ENCODE data around the gene MRPL58. TPM values are rescaled to one million over a fixed set of nuclear protein-coding genes. Genes with fewer than 3 reads are reported as not detected.
A peak's percentile ranks its signal among the peaks of the same experiment; 100 is the strongest.

Gene MRPL58
- total and polyA plus RNA-seq, 2 experiments from 2014 or later, result 38.0 to 66.7 TPM

DNA sequence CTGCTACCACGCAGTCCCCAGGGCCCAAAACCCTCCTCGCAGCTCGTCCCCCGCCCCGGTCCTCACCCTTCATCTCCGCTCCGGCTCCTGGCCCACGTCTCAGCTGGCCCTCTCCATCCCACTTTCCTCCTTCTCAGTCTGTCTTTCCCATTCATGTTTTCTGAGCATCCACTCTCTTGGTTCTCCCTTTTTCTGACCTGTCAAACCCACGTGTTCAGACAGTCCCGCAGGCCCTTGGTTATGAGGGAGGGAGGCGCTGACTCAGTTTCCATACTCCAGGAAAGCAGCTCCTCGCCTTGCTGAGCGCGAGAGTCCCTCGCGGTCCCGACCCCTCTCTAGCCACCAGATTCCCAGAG, 39.5 kb upstream of the MRPL58 start:
- Mint-ChIP-seq H3K9me3 (no peaks in the 10 kb centered on the region), H3K27me3 (ENCODE audit: insufficient read depth, low read depth, poor library complexity) (peaks cover 52% of the 10 kb centered on the region), H3K36me3 (ENCODE audit: low read depth) (no peaks in the 10 kb centered on the region; the same call in 2 of the 3 replicates), H3K4me1 (peaks cover 11% of the 10 kb centered on the region), H3K4me3 (peak overlapping the region; percentile 73), H3K27ac (no peak overlapping the region)
- Histone ChIP-seq H3K9me2 (ENCODE audit: insufficient read depth) (no peaks in the 10 kb centered on the region), H3F3A (replicated peaks; ENCODE audit: low read depth) (no peaks in the 10 kb centered on the region), H3K4me1 (ENCODE audit: insufficient read depth) (peaks cover 8% of the 10 kb centered on the region; the same call in 1 of the 2 replicates), H3K27ac (ENCODE audit: low read depth) (no peak overlapping the region), H3K4me3 (peak overlapping the region; percentile 75), H3K79me2 (replicated peaks; ENCODE audit: insufficient read depth) (no peaks in the 10 kb centered on the region), H3K36me3 (ENCODE audit: insufficient read depth) (no peaks in the 10 kb centered on the region), H3K4me2 (peak overlapping the region; percentile 90), H3K27me3 (ENCODE audit: insufficient read depth) (peaks cover 53% of the 10 kb centered on the region), H2AFZ (peak overlapping the region; percentile 93), H4K20me1 (replicated peaks; ENCODE audit: insufficient read depth) (no peaks in the 10 kb centered on the region)
- ATAC-seq, result no peak
- no peak for DNase-seq (ENCODE audit: low spot score)
- TF ChIP-seq EZH2 (IDR thresholded peaks at IDR 0.05; ENCODE audit: low read depth, unreplicated experiment) (peak; percentile 64), ZNF114 (CRISPR knock-in tag; IDR thresholded peaks at IDR 0.05) (no peak)

DNA sequence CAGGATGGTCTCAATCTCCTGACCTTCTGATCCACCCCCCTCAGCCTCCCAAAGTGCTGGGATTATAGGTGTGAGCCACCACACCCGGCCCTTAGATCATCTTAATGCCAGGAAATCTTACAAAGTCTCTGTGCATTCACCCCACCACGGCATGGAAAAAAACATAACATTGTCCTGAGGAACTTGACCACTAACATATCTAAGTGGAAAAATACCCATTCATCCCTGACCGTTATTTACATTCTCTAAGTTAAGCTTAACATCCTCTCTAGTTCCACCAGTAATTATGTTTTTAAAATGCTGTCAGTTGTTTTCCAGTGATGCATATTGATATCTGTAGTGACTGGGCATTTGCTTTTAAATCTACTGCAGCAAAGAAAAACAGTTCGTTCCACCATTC, 36.5 kb upstream of the MRPL58 start:
- Histone ChIP-seq H3K9me2 (ENCODE audit: insufficient read depth) (no peaks in the 10 kb centered on the region), H3K27me3 (ENCODE audit: insufficient read depth) (peaks cover 50% of the 10 kb centered on the region), H3F3A (replicated peaks; ENCODE audit: low read depth) (no peaks in the 10 kb centered on the region), H3K4me1 (ENCODE audit: insufficient read depth) (peaks cover 4% of the 10 kb centered on the region; the same call in 1 of the 2 replicates), H4K20me1 (replicated peaks; ENCODE audit: insufficient read depth) (no peaks in the 10 kb centered on the region), H3K36me3 (ENCODE audit: insufficient read depth) (no peaks in the 10 kb centered on the region), H3K4me2 (no peak overlapping the region), H3K27ac (ENCODE audit: low read depth) (no peak overlapping the region), H2AFZ (no peak overlapping the region), H3K4me3 (no peak overlapping the region), H3K79me2 (replicated peaks; ENCODE audit: insufficient read depth) (no peaks in the 10 kb centered on the region)
- peaks cover 3% of the 10 kb centered on the region; the same call in 1 of the 3 replicates for H3K4me1 Mint-ChIP-seq
- peaks cover 49% of the 10 kb centered on the region for H3K27me3 Mint-ChIP-seq (ENCODE audit: insufficient read depth, low read depth, poor library complexity)
- ATAC-seq, result no peak
- H3K36me3 Mint-ChIP-seq (ENCODE audit: low read depth), result no peaks in the 10 kb centered on the region; the same call in 2 of the 3 replicates
- TF ChIP-seq, protein P1, sequence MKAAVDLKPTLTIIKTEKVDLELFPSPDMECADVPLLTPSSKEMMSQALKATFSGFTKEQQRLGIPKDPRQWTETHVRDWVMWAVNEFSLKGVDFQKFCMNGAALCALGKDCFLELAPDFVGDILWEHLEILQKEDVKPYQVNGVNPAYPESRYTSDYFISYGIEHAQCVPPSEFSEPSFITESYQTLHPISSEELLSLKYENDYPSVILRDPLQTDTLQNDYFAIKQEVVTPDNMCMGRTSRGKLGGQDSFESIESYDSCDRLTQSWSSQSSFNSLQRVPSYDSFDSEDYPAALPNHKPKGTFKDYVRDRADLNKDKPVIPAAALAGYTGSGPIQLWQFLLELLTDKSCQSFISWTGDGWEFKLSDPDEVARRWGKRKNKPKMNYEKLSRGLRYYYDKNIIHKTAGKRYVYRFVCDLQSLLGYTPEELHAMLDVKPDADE (IDR thresholded peaks at IDR 0.05), result no peak
- TF ChIP-seq EZH2 (IDR thresholded peaks at IDR 0.05; ENCODE audit: low read depth, unreplicated experiment), result no peak
- no peak for TF ChIP-seq ZNF331 (CRISPR knock-in tag; IDR thresholded peaks at IDR 0.05; ENCODE audit: low read depth)
- TF ChIP-seq NANOG (IDR thresholded peaks at IDR 0.05; ENCODE audit: borderline replicate concordance), result no peak
- no peak for TF ChIP-seq POLR2AphosphoS5 (IDR thresholded peaks at IDR 0.05; ENCODE audit: low read depth)
- no peak for TF ChIP-seq ZNF114 (CRISPR knock-in tag; IDR thresholded peaks at IDR 0.05)
- no peak for TF ChIP-seq JUNB (IDR thresholded peaks at IDR 0.05; ENCODE audit: unreplicated experiment)
- no peak for TF ChIP-seq STAT1 (IDR thresholded peaks at IDR 0.05; ENCODE audit: unreplicated experiment)
- TF ChIP-seq, protein P2, sequence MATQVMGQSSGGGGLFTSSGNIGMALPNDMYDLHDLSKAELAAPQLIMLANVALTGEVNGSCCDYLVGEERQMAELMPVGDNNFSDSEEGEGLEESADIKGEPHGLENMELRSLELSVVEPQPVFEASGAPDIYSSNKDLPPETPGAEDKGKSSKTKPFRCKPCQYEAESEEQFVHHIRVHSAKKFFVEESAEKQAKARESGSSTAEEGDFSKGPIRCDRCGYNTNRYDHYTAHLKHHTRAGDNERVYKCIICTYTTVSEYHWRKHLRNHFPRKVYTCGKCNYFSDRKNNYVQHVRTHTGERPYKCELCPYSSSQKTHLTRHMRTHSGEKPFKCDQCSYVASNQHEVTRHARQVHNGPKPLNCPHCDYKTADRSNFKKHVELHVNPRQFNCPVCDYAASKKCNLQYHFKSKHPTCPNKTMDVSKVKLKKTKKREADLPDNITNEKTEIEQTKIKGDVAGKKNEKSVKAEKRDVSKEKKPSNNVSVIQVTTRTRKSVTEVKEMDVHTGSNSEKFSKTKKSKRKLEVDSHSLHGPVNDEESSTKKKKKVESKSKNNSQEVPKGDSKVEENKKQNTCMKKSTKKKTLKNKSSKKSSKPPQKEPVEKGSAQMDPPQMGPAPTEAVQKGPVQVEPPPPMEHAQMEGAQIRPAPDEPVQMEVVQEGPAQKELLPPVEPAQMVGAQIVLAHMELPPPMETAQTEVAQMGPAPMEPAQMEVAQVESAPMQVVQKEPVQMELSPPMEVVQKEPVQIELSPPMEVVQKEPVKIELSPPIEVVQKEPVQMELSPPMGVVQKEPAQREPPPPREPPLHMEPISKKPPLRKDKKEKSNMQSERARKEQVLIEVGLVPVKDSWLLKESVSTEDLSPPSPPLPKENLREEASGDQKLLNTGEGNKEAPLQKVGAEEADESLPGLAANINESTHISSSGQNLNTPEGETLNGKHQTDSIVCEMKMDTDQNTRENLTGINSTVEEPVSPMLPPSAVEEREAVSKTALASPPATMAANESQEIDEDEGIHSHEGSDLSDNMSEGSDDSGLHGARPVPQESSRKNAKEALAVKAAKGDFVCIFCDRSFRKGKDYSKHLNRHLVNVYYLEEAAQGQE (IDR thresholded peaks at IDR 0.05; ENCODE audit: unreplicated experiment), result no peak
- H3K27ac Mint-ChIP-seq, result no peak overlapping the region
- no peak for DNase-seq (ENCODE audit: low spot score)
- no peak overlapping the region for H3K4me3 Mint-ChIP-seq
- no peaks in the 10 kb centered on the region for H3K9me3 Mint-ChIP-seq
